ENCODE results near the gene CNPY1. TPM values are rescaled to one million over a fixed set of nuclear protein-coding genes. Genes with fewer than 3 reads are reported as not detected.

CNPY1 gene
- total and polyA plus RNA-seq, 9 donors: 0.05 TPM; not detected in 8

DNA sequence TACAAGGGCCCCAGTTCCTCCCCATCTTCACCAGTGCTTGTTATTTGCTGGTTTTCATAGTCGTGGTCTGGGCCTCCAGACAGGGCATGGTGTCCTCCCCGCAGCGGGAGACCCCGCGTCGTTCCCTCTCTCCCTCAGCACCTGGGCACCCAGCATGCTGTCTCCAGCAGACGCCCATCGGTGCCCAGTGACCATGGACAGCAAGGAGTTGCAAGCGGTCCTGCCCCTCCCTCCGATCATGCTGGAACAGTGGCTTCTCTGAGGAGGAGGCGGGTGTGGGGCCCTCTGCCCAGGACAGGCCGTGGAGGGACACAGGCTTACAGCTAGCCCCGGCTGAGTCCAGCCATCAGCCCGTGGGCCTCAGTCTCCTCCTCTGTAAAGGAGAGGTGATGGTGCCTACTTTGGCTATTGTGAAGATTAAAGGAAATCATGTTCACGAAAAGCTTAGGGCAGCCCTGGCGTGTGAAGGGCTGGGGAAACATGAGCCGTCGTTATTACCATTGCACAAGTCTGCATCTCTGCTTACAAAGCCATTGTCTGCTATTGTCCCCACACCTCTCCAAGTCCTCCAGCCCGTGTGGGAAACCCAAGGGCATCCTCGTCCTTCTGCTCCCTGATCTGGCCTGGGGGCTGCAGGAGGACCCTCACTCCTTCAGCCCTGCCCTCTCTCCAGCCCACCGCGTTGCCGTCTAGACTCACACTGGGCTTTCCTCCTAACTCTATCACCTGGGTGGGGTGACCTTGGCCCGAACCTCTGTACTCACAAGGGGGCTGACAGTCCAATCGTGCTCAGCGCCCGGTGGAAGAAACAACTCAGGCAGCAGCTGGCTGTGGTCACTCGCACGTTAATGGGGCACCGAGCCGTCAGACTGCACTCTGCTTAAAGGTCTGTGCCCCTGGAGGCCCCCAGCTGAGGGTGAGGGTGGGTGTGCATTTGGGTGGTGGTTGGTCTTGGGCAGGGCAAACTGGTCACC, 58.6 kb downstream of the CNPY1 start:
- 73 to 78% (median 74%) methylated on average over 31 of the region's 31 CpGs for WGBS, 3 donors
- no peaks in the 10 kb centered on the region for H3K36me3 ChIP-seq
- no peaks in the 10 kb centered on the region for H3K27me3 ChIP-seq
- H3K4me3 ChIP-seq: no peak overlapping the region
- no peak overlapping the region for H3K27ac ChIP-seq
- no peak for TF ChIP-seq POLR2A (IDR thresholded peaks at IDR 0.05)
- no peak for TF ChIP-seq EP300 (IDR thresholded peaks at IDR 0.05)
- TF ChIP-seq, protein P1, sequence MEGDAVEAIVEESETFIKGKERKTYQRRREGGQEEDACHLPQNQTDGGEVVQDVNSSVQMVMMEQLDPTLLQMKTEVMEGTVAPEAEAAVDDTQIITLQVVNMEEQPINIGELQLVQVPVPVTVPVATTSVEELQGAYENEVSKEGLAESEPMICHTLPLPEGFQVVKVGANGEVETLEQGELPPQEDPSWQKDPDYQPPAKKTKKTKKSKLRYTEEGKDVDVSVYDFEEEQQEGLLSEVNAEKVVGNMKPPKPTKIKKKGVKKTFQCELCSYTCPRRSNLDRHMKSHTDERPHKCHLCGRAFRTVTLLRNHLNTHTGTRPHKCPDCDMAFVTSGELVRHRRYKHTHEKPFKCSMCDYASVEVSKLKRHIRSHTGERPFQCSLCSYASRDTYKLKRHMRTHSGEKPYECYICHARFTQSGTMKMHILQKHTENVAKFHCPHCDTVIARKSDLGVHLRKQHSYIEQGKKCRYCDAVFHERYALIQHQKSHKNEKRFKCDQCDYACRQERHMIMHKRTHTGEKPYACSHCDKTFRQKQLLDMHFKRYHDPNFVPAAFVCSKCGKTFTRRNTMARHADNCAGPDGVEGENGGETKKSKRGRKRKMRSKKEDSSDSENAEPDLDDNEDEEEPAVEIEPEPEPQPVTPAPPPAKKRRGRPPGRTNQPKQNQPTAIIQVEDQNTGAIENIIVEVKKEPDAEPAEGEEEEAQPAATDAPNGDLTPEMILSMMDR (IDR thresholded peaks at IDR 0.05): no peak
- intact Hi-C loops (cut with DNase I): no loop called here
- no peaks in the 10 kb centered on the region for H3K9me3 ChIP-seq
- peaks cover 5% of the 10 kb centered on the region for H3K4me1 ChIP-seq (ENCODE audit: insufficient read depth)
- no peak for DNase-seq

- Histone ChIP-seq H3K4me1 (ENCODE audit: insufficient read depth) (peaks cover 5% of the 10 kb centered on the region), H3K9me3 (no peaks in the 10 kb centered on the region), H3K27ac (no peak overlapping the region), H3K4me3 (no peak overlapping the region), H3K27me3 (no peaks in the 10 kb centered on the region), H3K36me3 (no peaks in the 10 kb centered on the region)
- no peak for DNase-seq
- WGBS, 3 donors: 82 to 85% (median 83%) methylated on average over 18 of the region's 18 CpGs
- TF ChIP-seq POLR2A (IDR thresholded peaks at IDR 0.05) (no peak), EP300 (IDR thresholded peaks at IDR 0.05) (no peak)
- TF ChIP-seq, protein P1 (IDR thresholded peaks at IDR 0.05): no peak
- intact Hi-C loops (cut with DNase I): no loop called here
Observed at GRCh38 chr7:155486783-155487508, 59.4 kb downstream of the CNPY1 start.

- H3K36me3 ChIP-seq: no peaks in the 10 kb centered on the region
- no peaks in the 10 kb centered on the region for H3K9me3 ChIP-seq
- TF ChIP-seq POLR2A (IDR thresholded peaks at IDR 0.05): no peak
- TF ChIP-seq, protein P1 (IDR thresholded peaks at IDR 0.05): no peak
- no peak for TF ChIP-seq EP300 (IDR thresholded peaks at IDR 0.05)
- H3K27ac ChIP-seq: no peak overlapping the region
- H3K4me3 ChIP-seq: no peak overlapping the region
- DNase-seq: no peak
- no peaks in the 10 kb centered on the region for H3K27me3 ChIP-seq
- H3K4me1 ChIP-seq (ENCODE audit: insufficient read depth): peaks cover 1% of the 10 kb centered on the region
- intact Hi-C loops (cut with DNase I): no loop called here
- 84 to 86% (median 84%) methylated on average over 22 to 23 of the region's 23 CpGs for WGBS, 3 donors
Observed at GRCh38 chr7:155484483-155485399, 61.6 kb downstream of the CNPY1 start.

- H3K36me3 ChIP-seq: no peaks in the 10 kb centered on the region
- H3K4me1 ChIP-seq (ENCODE audit: insufficient read depth): peaks cover 1% of the 10 kb centered on the region
- H3K4me3 ChIP-seq: no peak overlapping the region
- no peak for DNase-seq
- TF ChIP-seq EP300 (IDR thresholded peaks at IDR 0.05) (no peak), POLR2A (IDR thresholded peaks at IDR 0.05) (no peak)
- TF ChIP-seq, protein P1 (IDR thresholded peaks at IDR 0.05): no peak
- no peaks in the 10 kb centered on the region for H3K9me3 ChIP-seq
- no peaks in the 10 kb centered on the region for H3K27me3 ChIP-seq
- WGBS, 3 donors: 5 to 20% (median 10%) methylated on average over 16 of the region's 16 CpGs
- H3K27ac ChIP-seq: no peak overlapping the region
- intact Hi-C loops (cut with DNase I): no loop called here
Observed at GRCh38 chr7:155483868-155484325, 62.5 kb downstream of the CNPY1 start.
